ENCODE measurements around the gene SRCIN1.

DNA sequence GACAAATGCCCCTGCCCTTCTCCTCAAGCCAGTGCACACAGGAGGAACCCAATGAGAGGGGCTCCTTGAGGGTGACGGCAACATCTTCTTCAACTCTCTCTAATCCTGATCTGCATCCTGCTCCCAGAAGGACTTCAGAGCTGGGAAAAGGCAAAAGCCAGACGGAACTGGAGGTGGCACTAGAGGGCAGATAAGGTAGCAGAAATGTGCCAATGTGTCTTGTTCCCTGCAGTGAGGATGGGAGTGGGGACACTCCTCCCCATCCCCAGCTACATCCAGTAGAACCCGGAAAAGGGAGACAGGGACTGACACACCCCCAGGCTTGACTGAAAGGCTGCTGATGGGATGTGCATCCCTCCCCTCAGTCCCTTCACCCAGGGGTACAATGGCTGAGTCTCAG, 28.5 kb downstream of the SRCIN1 start:
- TF ChIP-seq, protein P1, sequence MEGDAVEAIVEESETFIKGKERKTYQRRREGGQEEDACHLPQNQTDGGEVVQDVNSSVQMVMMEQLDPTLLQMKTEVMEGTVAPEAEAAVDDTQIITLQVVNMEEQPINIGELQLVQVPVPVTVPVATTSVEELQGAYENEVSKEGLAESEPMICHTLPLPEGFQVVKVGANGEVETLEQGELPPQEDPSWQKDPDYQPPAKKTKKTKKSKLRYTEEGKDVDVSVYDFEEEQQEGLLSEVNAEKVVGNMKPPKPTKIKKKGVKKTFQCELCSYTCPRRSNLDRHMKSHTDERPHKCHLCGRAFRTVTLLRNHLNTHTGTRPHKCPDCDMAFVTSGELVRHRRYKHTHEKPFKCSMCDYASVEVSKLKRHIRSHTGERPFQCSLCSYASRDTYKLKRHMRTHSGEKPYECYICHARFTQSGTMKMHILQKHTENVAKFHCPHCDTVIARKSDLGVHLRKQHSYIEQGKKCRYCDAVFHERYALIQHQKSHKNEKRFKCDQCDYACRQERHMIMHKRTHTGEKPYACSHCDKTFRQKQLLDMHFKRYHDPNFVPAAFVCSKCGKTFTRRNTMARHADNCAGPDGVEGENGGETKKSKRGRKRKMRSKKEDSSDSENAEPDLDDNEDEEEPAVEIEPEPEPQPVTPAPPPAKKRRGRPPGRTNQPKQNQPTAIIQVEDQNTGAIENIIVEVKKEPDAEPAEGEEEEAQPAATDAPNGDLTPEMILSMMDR (IDR thresholded peaks at IDR 0.05; ENCODE audit: low read depth, low read length): no peak
- no peak for TF ChIP-seq POLR2A (IDR thresholded peaks at IDR 0.05; ENCODE audit: extremely low read depth, insufficient read length)
- no peak for TF ChIP-seq MYC (IDR thresholded peaks at IDR 0.05; ENCODE audit: low read depth, low read length)
- TF ChIP-seq, protein P2, sequence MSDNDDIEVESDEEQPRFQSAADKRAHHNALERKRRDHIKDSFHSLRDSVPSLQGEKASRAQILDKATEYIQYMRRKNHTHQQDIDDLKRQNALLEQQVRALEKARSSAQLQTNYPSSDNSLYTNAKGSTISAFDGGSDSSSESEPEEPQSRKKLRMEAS (IDR thresholded peaks at IDR 0.05; ENCODE audit: low read depth, low read length): no peak

Measured in NB4 (cell line).